ENCODE results near the gene PPFIBP1. TPM values are rescaled to one million over a fixed set of nuclear protein-coding genes. Genes with fewer than 3 reads are reported as not detected.

Gene PPFIBP1
- total and polyA plus RNA-seq, 2 of the 8 experiments (the other 6 are each of a cell fraction or from before 2014, with no cell fraction given) = 7.7 to 31.3 TPM

DNA sequence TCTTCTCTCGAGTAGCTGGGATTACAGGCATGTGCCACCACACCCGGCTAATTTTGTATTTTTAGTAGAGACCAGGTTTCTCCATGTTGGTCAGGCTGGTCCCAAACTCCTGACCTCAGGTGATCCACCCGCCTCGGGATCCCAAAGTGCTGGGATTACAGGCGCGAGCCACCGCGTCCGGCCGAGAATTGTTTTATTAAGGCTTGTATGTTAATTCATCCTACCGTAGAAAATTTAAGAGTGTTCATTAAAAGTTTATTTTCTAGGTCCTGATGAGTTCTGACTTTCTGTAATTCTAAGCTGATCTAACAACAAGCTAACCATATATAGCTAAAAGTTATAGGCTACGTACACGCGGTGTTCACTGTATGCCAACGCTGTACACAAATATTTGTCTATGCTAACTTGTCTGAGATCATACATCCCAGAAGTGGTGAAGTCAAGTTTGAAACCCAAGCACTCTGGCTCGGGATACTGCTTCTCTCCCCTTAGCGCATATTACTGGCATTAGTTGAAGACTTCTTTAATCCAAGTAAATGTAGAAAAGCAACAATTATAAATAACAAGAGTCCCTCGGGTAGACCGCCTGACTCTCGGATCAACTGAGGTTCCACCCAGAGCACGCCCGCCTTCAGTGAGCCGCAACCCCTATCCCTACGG lies 186.1 kb downstream of the PPFIBP1 start (continued):
- TF ChIP-seq, protein P1, sequence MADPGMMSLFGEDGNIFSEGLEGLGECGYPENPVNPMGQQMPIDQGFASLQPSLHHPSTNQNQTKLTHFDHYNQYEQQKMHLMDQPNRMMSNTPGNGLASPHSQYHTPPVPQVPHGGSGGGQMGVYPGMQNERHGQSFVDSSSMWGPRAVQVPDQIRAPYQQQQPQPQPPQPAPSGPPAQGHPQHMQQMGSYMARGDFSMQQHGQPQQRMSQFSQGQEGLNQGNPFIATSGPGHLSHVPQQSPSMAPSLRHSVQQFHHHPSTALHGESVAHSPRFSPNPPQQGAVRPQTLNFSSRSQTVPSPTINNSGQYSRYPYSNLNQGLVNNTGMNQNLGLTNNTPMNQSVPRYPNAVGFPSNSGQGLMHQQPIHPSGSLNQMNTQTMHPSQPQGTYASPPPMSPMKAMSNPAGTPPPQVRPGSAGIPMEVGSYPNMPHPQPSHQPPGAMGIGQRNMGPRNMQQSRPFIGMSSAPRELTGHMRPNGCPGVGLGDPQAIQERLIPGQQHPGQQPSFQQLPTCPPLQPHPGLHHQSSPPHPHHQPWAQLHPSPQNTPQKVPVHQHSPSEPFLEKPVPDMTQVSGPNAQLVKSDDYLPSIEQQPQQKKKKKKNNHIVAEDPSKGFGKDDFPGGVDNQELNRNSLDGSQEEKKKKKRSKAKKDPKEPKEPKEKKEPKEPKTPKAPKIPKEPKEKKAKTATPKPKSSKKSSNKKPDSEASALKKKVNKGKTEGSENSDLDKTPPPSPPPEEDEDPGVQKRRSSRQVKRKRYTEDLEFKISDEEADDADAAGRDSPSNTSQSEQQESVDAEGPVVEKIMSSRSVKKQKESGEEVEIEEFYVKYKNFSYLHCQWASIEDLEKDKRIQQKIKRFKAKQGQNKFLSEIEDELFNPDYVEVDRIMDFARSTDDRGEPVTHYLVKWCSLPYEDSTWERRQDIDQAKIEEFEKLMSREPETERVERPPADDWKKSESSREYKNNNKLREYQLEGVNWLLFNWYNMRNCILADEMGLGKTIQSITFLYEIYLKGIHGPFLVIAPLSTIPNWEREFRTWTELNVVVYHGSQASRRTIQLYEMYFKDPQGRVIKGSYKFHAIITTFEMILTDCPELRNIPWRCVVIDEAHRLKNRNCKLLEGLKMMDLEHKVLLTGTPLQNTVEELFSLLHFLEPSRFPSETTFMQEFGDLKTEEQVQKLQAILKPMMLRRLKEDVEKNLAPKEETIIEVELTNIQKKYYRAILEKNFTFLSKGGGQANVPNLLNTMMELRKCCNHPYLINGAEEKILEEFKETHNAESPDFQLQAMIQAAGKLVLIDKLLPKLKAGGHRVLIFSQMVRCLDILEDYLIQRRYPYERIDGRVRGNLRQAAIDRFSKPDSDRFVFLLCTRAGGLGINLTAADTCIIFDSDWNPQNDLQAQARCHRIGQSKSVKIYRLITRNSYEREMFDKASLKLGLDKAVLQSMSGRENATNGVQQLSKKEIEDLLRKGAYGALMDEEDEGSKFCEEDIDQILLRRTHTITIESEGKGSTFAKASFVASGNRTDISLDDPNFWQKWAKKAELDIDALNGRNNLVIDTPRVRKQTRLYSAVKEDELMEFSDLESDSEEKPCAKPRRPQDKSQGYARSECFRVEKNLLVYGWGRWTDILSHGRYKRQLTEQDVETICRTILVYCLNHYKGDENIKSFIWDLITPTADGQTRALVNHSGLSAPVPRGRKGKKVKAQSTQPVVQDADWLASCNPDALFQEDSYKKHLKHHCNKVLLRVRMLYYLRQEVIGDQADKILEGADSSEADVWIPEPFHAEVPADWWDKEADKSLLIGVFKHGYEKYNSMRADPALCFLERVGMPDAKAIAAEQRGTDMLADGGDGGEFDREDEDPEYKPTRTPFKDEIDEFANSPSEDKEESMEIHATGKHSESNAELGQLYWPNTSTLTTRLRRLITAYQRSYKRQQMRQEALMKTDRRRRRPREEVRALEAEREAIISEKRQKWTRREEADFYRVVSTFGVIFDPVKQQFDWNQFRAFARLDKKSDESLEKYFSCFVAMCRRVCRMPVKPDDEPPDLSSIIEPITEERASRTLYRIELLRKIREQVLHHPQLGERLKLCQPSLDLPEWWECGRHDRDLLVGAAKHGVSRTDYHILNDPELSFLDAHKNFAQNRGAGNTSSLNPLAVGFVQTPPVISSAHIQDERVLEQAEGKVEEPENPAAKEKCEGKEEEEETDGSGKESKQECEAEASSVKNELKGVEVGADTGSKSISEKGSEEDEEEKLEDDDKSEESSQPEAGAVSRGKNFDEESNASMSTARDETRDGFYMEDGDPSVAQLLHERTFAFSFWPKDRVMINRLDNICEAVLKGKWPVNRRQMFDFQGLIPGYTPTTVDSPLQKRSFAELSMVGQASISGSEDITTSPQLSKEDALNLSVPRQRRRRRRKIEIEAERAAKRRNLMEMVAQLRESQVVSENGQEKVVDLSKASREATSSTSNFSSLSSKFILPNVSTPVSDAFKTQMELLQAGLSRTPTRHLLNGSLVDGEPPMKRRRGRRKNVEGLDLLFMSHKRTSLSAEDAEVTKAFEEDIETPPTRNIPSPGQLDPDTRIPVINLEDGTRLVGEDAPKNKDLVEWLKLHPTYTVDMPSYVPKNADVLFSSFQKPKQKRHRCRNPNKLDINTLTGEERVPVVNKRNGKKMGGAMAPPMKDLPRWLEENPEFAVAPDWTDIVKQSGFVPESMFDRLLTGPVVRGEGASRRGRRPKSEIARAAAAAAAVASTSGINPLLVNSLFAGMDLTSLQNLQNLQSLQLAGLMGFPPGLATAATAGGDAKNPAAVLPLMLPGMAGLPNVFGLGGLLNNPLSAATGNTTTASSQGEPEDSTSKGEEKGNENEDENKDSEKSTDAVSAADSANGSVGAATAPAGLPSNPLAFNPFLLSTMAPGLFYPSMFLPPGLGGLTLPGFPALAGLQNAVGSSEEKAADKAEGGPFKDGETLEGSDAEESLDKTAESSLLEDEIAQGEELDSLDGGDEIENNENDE (IDR thresholded peaks at IDR 0.05; ENCODE audit: insufficient replicate concordance, low read length) = no peak
- no peak for TF ChIP-seq TAF1 (IDR thresholded peaks at IDR 0.05; ENCODE audit: low read depth, low read length)

All from H1 (cell line).